ENCODE results near the gene PCDHGA8.
"Not testable (repeated sequence)": the region's sequence is repeated elsewhere in the genome, so short reads cannot be mapped to it uniquely, and the experiment has no call there.

The PCDHGA8 gene

GRCh38 chr5:141427783-141428426, 35.5 kb downstream of the PCDHGA8 start:
- POLR2A ChIA-PET: no interaction called here
- no peak for TF ChIP-seq ZNF384 (IDR thresholded peaks at IDR 0.05)
- no peak for TF ChIP-seq LEF1 (IDR thresholded peaks at IDR 0.05; ENCODE audit: borderline replicate concordance)
- no peak for TF ChIP-seq FOXM1 (IDR thresholded peaks at IDR 0.05; ENCODE audit: borderline replicate concordance)
- TF ChIP-seq SUZ12 (IDR thresholded peaks at IDR 0.05): no peak
- TF ChIP-seq L3MBTL2 (conservative IDR thresholded peaks at IDR 0.05): no peak
- no peak for TF ChIP-seq BHLHE40 (IDR thresholded peaks at IDR 0.05; ENCODE audit: borderline replicate concordance)
- TF ChIP-seq SP1 (IDR thresholded peaks at IDR 0.05): no peak
- TF ChIP-seq FOXK2 (IDR thresholded peaks at IDR 0.05): no peak
- no peak for TF ChIP-seq HDGF (IDR thresholded peaks at IDR 0.05; ENCODE audit: borderline replicate concordance)
- no peak for TF ChIP-seq ARNT (IDR thresholded peaks at IDR 0.05)
- no peak for TF ChIP-seq FOXA1 (IDR thresholded peaks at IDR 0.05)
- TF ChIP-seq ELF4 (IDR thresholded peaks at IDR 0.05): no peak
- TF ChIP-seq CTBP1 (IDR thresholded peaks at IDR 0.05; ENCODE audit: borderline replicate concordance): no peak
- no peak for TF ChIP-seq NFRKB (IDR thresholded peaks at IDR 0.05)
- no peak for TF ChIP-seq TARDBP (IDR thresholded peaks at IDR 0.05)
- TF ChIP-seq, protein P1, sequence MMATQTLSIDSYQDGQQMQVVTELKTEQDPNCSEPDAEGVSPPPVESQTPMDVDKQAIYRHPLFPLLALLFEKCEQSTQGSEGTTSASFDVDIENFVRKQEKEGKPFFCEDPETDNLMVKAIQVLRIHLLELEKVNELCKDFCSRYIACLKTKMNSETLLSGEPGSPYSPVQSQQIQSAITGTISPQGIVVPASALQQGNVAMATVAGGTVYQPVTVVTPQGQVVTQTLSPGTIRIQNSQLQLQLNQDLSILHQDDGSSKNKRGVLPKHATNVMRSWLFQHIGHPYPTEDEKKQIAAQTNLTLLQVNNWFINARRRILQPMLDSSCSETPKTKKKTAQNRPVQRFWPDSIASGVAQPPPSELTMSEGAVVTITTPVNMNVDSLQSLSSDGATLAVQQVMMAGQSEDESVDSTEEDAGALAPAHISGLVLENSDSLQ (IDR thresholded peaks at IDR 0.05): no peak
- no peak for DNase-seq (ENCODE audit: extremely low spot score)
- CTCF ChIA-PET: no interaction called here

- CTCF ChIA-PET: interaction anchor here (0.8 to 1.6 kb wide), 3 partner anchors 10 to 94 kb away, joined by 3 to 6 read pairs (median 3); partner anchors contain the start of gene PCDHGA11
- POLR2A ChIA-PET: no interaction called here
- peak; percentile 18 for DNase-seq (ENCODE audit: extremely low spot score)
- TF ChIP-seq ELF4 (IDR thresholded peaks at IDR 0.05) (no peak), HDGF (IDR thresholded peaks at IDR 0.05; ENCODE audit: borderline replicate concordance) (no peak), FOXA1 (IDR thresholded peaks at IDR 0.05) (no peak), LEF1 (IDR thresholded peaks at IDR 0.05; ENCODE audit: borderline replicate concordance) (no peak), CTBP1 (IDR thresholded peaks at IDR 0.05; ENCODE audit: borderline replicate concordance) (no peak), NFRKB (IDR thresholded peaks at IDR 0.05) (no peak), ARNT (IDR thresholded peaks at IDR 0.05) (no peak), SUZ12 (IDR thresholded peaks at IDR 0.05) (no peak), L3MBTL2 (conservative IDR thresholded peaks at IDR 0.05) (no peak), TARDBP (IDR thresholded peaks at IDR 0.05) (no peak), FOXM1 (IDR thresholded peaks at IDR 0.05; ENCODE audit: borderline replicate concordance) (no peak), SP1 (IDR thresholded peaks at IDR 0.05) (no peak), FOXK2 (IDR thresholded peaks at IDR 0.05) (no peak)
Measured at GRCh38 chr5:141430332-141431113, 38.1 kb downstream of the PCDHGA8 start, which contains the start of gene PCDHGA12. Gene PCDHGA12 (plus strand): TSS chr5:141430507. CDS start chr5:141430760, 253 bp downstream.

- TF ChIP-seq BHLHE40 (IDR thresholded peaks at IDR 0.05; ENCODE audit: borderline replicate concordance): no peak
- TF ChIP-seq, protein P1 (IDR thresholded peaks at IDR 0.05): no peak
- no peak for TF ChIP-seq CTBP1 (IDR thresholded peaks at IDR 0.05; ENCODE audit: borderline replicate concordance)
- TF ChIP-seq SP1 (IDR thresholded peaks at IDR 0.05): no peak
- TF ChIP-seq LEF1 (IDR thresholded peaks at IDR 0.05; ENCODE audit: borderline replicate concordance): no peak
- TF ChIP-seq HDGF (IDR thresholded peaks at IDR 0.05; ENCODE audit: borderline replicate concordance): no peak
- no peak for TF ChIP-seq ARNT (IDR thresholded peaks at IDR 0.05)
- no peak for TF ChIP-seq SUZ12 (IDR thresholded peaks at IDR 0.05)
- no peak for TF ChIP-seq NFRKB (IDR thresholded peaks at IDR 0.05)
- POLR2A ChIA-PET: no interaction called here
- DNase-seq (ENCODE audit: extremely low spot score): no peak
- CTCF ChIA-PET: interaction anchor here (1.6 kb wide), 1 partner anchor 10 kb away, joined by 6 read pairs; the partner anchor contains the start of gene PCDHGA11
Measured at GRCh38 chr5:141431286-141431685, 38.9 kb downstream of the PCDHGA8 start.

- POLR2A ChIA-PET; CTCF ChIA-PET; DNase-seq (ENCODE audit: extremely low spot score): not testable (repeated sequence)
Measured at GRCh38 chr5:141432308-141432707, 39.9 kb downstream of the PCDHGA8 start.

- DNase-seq (ENCODE audit: extremely low spot score); CTCF ChIA-PET; POLR2A ChIA-PET: not testable (repeated sequence)
Measured at GRCh38 chr5:141432726-141433125, 40.3 kb downstream of the PCDHGA8 start.

GRCh38 chr5:141434006-141434405, 41.6 kb downstream of the PCDHGA8 start:
- ChIA-PET CTCF (no interaction called here), POLR2A (no interaction called here)
- TF ChIP-seq TARDBP (IDR thresholded peaks at IDR 0.05) (no peak), FOXA1 (IDR thresholded peaks at IDR 0.05) (no peak), ZNF384 (IDR thresholded peaks at IDR 0.05) (no peak), BHLHE40 (IDR thresholded peaks at IDR 0.05; ENCODE audit: borderline replicate concordance) (no peak), SP1 (IDR thresholded peaks at IDR 0.05) (no peak), NFRKB (IDR thresholded peaks at IDR 0.05) (no peak), FOXK2 (IDR thresholded peaks at IDR 0.05) (no peak)
- TF ChIP-seq, protein P1 (IDR thresholded peaks at IDR 0.05): no peak

More at GRCh38 chr5:141434006-141434405, 41.6 kb downstream of the PCDHGA8 start:
- no peak for DNase-seq (ENCODE audit: extremely low spot score)

Measured in HEK293T (cell line).